Measurements from ENCODE around the gene CTRB1. TPM values are rescaled to one million over a fixed set of nuclear protein-coding genes. Genes with fewer than 3 reads are reported as not detected.

CTRB1 gene
- total and polyA plus RNA-seq, 2 of the 13 experiments (the other 11 are each of a cell fraction or from before 2014, with no cell fraction given): not detected

GRCh38 chr16:75238132-75238852, 19.5 kb downstream of the CTRB1 start (continued):
- TF ChIP-seq SNAPC4 (CRISPR knock-in tag; IDR thresholded peaks at IDR 0.05) (peak; percentile 35; the same call in 1 of the 2 replicates), PHF21A (CRISPR knock-in tag; IDR thresholded peaks at IDR 0.05) (peak; percentile 54), HDAC2 (CRISPR knock-in tag; IDR thresholded peaks at IDR 0.05) (peak; percentile 73), PHF8 (CRISPR knock-in tag; IDR thresholded peaks at IDR 0.05) (peak; percentile 48), TMF1 (CRISPR knock-in tag; IDR thresholded peaks at IDR 0.05; ENCODE audit: low read depth) (no peak), TBX3 (IDR thresholded peaks at IDR 0.05; ENCODE audit: borderline replicate concordance) (no peak), BCL6 (CRISPR knock-in tag; IDR thresholded peaks at IDR 0.05) (peak; percentile 71), TGIF2 (CRISPR knock-in tag; IDR thresholded peaks at IDR 0.05) (0 out of 2 replicates have a peak, but pooled peaks have one; percentile 39), ZBTB7B (CRISPR knock-in tag; IDR thresholded peaks at IDR 0.05) (peak; percentile 98), SAP130 (CRISPR knock-in tag; IDR thresholded peaks at IDR 0.05; ENCODE audit: low read depth) (peak; percentile 68; the same call in 1 of the 2 replicates), RXRB (CRISPR knock-in tag; IDR thresholded peaks at IDR 0.05; ENCODE audit: borderline replicate concordance) (peak; percentile 77; the same call in 1 of the 2 replicates), GATAD2A (CRISPR knock-in tag; IDR thresholded peaks at IDR 0.05) (peak; percentile 82), IRX3 (CRISPR knock-in tag; IDR thresholded peaks at IDR 0.05; ENCODE audit: borderline replicate concordance, low read depth) (no peak), KDM2A (CRISPR knock-in tag; IDR thresholded peaks at IDR 0.05; ENCODE audit: borderline replicate concordance, low read depth) (peak; percentile 32; the same call in 1 of the 2 replicates), POLR2A (IDR thresholded peaks at IDR 0.05; ENCODE audit: insufficient read depth in 1 of 2, low read depth in 2 of 2, low read length in 2 of 2) (no peak), XBP1 (CRISPR knock-in tag; IDR thresholded peaks at IDR 0.05) (no peak), TBX2 (CRISPR knock-in tag; IDR thresholded peaks at IDR 0.05; ENCODE audit: borderline replicate concordance) (peak; percentile 60), SOX13 (IDR thresholded peaks at IDR 0.05) (no peak), SOX13 (CRISPR knock-in tag; conservative IDR thresholded peaks at IDR 0.05 in 1 of 2, IDR thresholded peaks at IDR 0.05 in 1 of 2) (peak in 1 of 2 experiments; percentile 84; a peak in 2 of 4 replicates), BORCS8-MEF2B (CRISPR knock-in tag; IDR thresholded peaks at IDR 0.05) (peak; percentile 32; the same call in 1 of the 2 replicates), HOXA9 (CRISPR knock-in tag; IDR thresholded peaks at IDR 0.05; ENCODE audit: borderline replicate concordance) (no peak), HNF4G (IDR thresholded peaks at IDR 0.05; ENCODE audit: borderline replicate concordance, low read depth, low read length) (0 out of 2 replicates have a peak, but pooled peaks have one; percentile 42), HNF4G (CRISPR knock-in tag; IDR thresholded peaks at IDR 0.05; ENCODE audit: borderline replicate concordance, low read depth) (no peak), THRA (CRISPR knock-in tag; IDR thresholded peaks at IDR 0.05; ENCODE audit: borderline replicate concordance) (peak; percentile 70; the same call in 1 of the 2 replicates), FOSL2 (CRISPR knock-in tag; IDR thresholded peaks at IDR 0.05) (peak; percentile 81)
